GM23338 (cell line): ENCODE measurements around the gene SDHB. TPM values are rescaled to one million over a fixed set of nuclear protein-coding genes. Genes with fewer than 3 reads are reported as not detected.

Experiments used
- ATAC-seq: fragments of 200-7000 bp; cut with Tn5 transposase; 3 replicates; pipeline ENCODE4 v1.9.1; 2020
- DNase-seq: peaks from one replicate; pipeline ENCODE4 v3.0.0-alpha.2; 2015; ENCODE audit warnings: low spot score
- H2AFZ ChIP-seq: fragments of 200-600 bp; sonication (generic); 2 replicates; pipeline ENCODE4 v1.8.0; 2016; ENCODE audit warnings: antibody characterized with exemption, mild to moderate bottlenecking, moderate library complexity
- H3F3A ChIP-seq: fragments of 200-600 bp; sonication (generic); replicated peaks from 2 replicates; pipeline ENCODE4 v1.8.0; 2017; ENCODE audit warnings: antibody characterized with exemption, mixed run types, low read depth
- H3K27ac ChIP-seq: fragments of 200-600 bp; sonication (generic); 2 replicates; pipeline ENCODE4 v1.6.1; 2016; ENCODE audit warnings: low read depth
- H3K27me3 ChIP-seq: fragments of 200-600 bp; sonication (generic); 2 replicates; pipeline ENCODE4 v1.8.0; 2016; ENCODE audit warnings: mild to moderate bottlenecking, mixed run types, moderate library complexity; ENCODE audit not compliant: insufficient read depth
- H3K36me3 ChIP-seq: fragments of 200-600 bp; sonication (generic); 2 replicates; pipeline ENCODE4 v1.8.0; 2016; ENCODE audit warnings: mild to moderate bottlenecking; ENCODE audit not compliant: insufficient read depth
- H3K4me1 ChIP-seq: fragments of 200-600 bp; sonication (generic); 2 replicates; pipeline ENCODE4 v1.8.0; 2016; ENCODE audit warnings: mild to moderate bottlenecking, moderate library complexity; ENCODE audit not compliant: insufficient read depth
- H3K4me2 ChIP-seq: fragments of 200-600 bp; sonication (generic); 2 replicates; pipeline ENCODE4 v1.7.1; 2017; ENCODE audit warnings: mixed run types
- H3K4me3 ChIP-seq: fragments of 200-600 bp; sonication (generic); 2 replicates; pipeline ENCODE4 v1.6.1; 2016; ENCODE audit warnings: mixed run types
- H3K79me2 ChIP-seq: fragments of 200-600 bp; sonication (generic); replicated peaks from 2 replicates; pipeline ENCODE4 v1.8.0; 2017; ENCODE audit warnings: mild to moderate bottlenecking; ENCODE audit not compliant: insufficient read depth
- H3K9me2 ChIP-seq: fragments of 200-600 bp; sonication (generic); 2 replicates; pipeline ENCODE4 v1.8.0; 2017; ENCODE audit not compliant: insufficient read depth
- H4K20me1 ChIP-seq: fragments of 200-600 bp; sonication (generic); replicated peaks from 2 replicates; pipeline ENCODE4 v1.8.0; 2017; ENCODE audit warnings: mild to moderate bottlenecking; ENCODE audit not compliant: insufficient read depth
- H3K27ac Mint-ChIP-seq: 2 replicates; pipeline ENCODE4 v1.8.0; 2020; ENCODE audit warnings: inconsistent platforms, mild to moderate bottlenecking, moderate library complexity, mixed read lengths
- H3K27me3 Mint-ChIP-seq: 3 replicates; pipeline ENCODE4 v1.8.0; 2022; ENCODE audit warnings: low read depth, mild to moderate bottlenecking, moderate library complexity, mixed read lengths, inconsistent platforms; ENCODE audit not compliant: insufficient read depth, poor library complexity
- H3K36me3 Mint-ChIP-seq: 3 replicates; pipeline ENCODE4 v1.8.0; 2021; ENCODE audit warnings: low read depth, mild to moderate bottlenecking, inconsistent platforms, moderate library complexity, mixed read lengths
- H3K4me1 Mint-ChIP-seq: 3 replicates; pipeline ENCODE4 v1.8.0; 2020; ENCODE audit warnings: mild to moderate bottlenecking, inconsistent platforms, mixed read lengths
- H3K4me3 Mint-ChIP-seq: 3 replicates; pipeline ENCODE4 v1.8.0; 2021; ENCODE audit warnings: moderate library complexity, mild to moderate bottlenecking, inconsistent platforms, mixed read lengths
- H3K9me3 Mint-ChIP-seq: 3 replicates; pipeline ENCODE4 v1.8.0; 2020; ENCODE audit warnings: moderate library complexity, mild to moderate bottlenecking, inconsistent platforms, mixed read lengths
- EZH2 ChIP-seq: fragments of 200-600 bp; sonication (generic); IDR thresholded peaks from one replicate; pipeline ENCODE4 v1.8.0; 2017; ENCODE audit warnings: antibody characterized with exemption, mild to moderate bottlenecking, low read depth; ENCODE audit not compliant: unreplicated experiment
- POLR2AphosphoS5 ChIP-seq: IDR thresholded peaks from 2 replicates; pipeline ENCODE4 v1.6.1; 2016; ENCODE audit warnings: antibody characterized with exemption, low read depth
- ZNF331 ChIP-seq: fragments of 250-450 bp; sonication (Bioruptor Pico); IDR thresholded peaks from 2 replicates; pipeline ENCODE4 v1.5.0; 2020; ENCODE audit warnings: low read depth, mild to moderate bottlenecking, moderate library complexity
- polyA plus RNA-seq: library from polyadenylated mRNA; unstranded; fragments of >200 nt; fragmentation: Nextera tagmentation; extraction: Ambion mirVana; gene quantifications from 2 replicates; pipeline ENCODE4 v1.2.1, GENCODE V29; 2016
- total RNA-seq: library from RNA; depleted of rRNA; stranded (reverse); fragments of >200 nt; shearing (Covaris generic); gene quantifications from 2 replicates; pipeline ENCODE4 v1.2.3, GENCODE V29; 2014; rRNA removed
- TF ChIP-seq, protein P1 (sequence below), 2 experiments: fragments of 200-600 bp in 1 of 2; sonication (generic) in 1 of 2; conservative IDR thresholded peaks; 2 replicates each; pipeline versions ENCODE4 v1.5.1 to v1.6.1; 2016 to 2017; ENCODE audit warnings: antibody characterized with exemption in 2 of 2, low read depth in 2 of 2, mild to moderate bottlenecking in 2 of 2, moderate library complexity in 1 of 2

Gene SDHB
- total and polyA plus RNA-seq, 2 experiments from 2014 or later, result 72.8 to 112 TPM

DNA sequence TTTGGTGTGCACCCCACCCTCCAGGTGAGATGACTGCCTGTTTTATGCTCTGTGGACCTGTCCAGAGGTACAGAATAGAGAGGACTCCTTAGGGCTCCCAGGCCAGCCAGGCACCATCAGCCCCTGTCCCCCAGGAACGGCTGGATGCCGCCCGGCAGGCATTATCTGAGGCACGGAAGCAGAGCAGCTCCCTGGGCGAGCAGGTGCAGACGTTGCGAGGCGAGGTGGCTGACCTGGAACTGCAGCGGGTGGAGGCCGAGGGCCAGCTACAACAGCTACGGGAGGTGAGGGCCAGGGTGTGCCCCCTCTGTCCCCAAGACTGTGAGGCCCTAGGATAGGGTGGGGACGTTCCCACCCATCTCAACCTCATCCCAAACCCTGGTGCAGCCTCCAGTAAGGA lies 84.2 kb downstream of the SDHB start:
- no peak for DNase-seq
- Mint-ChIP-seq H3K4me3 (no peak overlapping the region), H3K27me3 (peaks cover 13% of the 10 kb centered on the region), H3K9me3 (no peaks in the 10 kb centered on the region), H3K36me3 (peaks cover 54% of the 10 kb centered on the region), H3K27ac (no peak overlapping the region), H3K4me1 (peaks cover 16% of the 10 kb centered on the region)
- H4K20me1 ChIP-seq, result 0 out of 2 replicates have a peak, but pooled peaks cover 5% of the 10 kb centered on the region
- H3K4me2 ChIP-seq, result no peak overlapping the region
- no peak overlapping the region for H3K4me3 ChIP-seq
- H3F3A ChIP-seq, result peaks cover 10% of the 10 kb centered on the region; the same call in 1 of the 2 replicates
- H3K9me2 ChIP-seq, result no peaks in the 10 kb centered on the region
- TF ChIP-seq ZNF331 (CRISPR knock-in tag), result no peak
- TF ChIP-seq POLR2AphosphoS5, result no peak
- no peaks in the 10 kb centered on the region; the same call in 1 of the 2 replicates for H3K36me3 ChIP-seq
- H3K27ac ChIP-seq, result no peak overlapping the region
- no peaks in the 10 kb centered on the region for H3K79me2 ChIP-seq
- peaks cover 7% of the 10 kb centered on the region; the same call in 1 of the 2 replicates for H3K4me1 ChIP-seq
- H3K27me3 ChIP-seq, result no peaks in the 10 kb centered on the region
- no peak for ATAC-seq
- no peak overlapping the region for H2AFZ ChIP-seq

- H3K4me1 Mint-ChIP-seq, result peaks cover 16% of the 10 kb centered on the region
- H3K9me3 Mint-ChIP-seq, result no peaks in the 10 kb centered on the region
- Histone ChIP-seq H3F3A (peaks cover 11% of the 10 kb centered on the region; the same call in 1 of the 2 replicates), H3K9me2 (no peaks in the 10 kb centered on the region), H3K27me3 (no peaks in the 10 kb centered on the region), H2AFZ (no peak overlapping the region), H3K4me2 (no peak overlapping the region), H3K79me2 (no peaks in the 10 kb centered on the region), H3K4me1 (peaks cover 7% of the 10 kb centered on the region; the same call in 1 of the 2 replicates), H4K20me1 (0 out of 2 replicates have a peak, but pooled peaks cover 8% of the 10 kb centered on the region), H3K27ac (no peak overlapping the region), H3K4me3 (no peak overlapping the region), H3K36me3 (no peaks in the 10 kb centered on the region; the same call in 1 of the 2 replicates)
- peaks cover 13% of the 10 kb centered on the region for H3K27me3 Mint-ChIP-seq
- ATAC-seq (peak; percentile 54), DNase-seq (no peak)
- H3K36me3 Mint-ChIP-seq, result peaks cover 54% of the 10 kb centered on the region
- peak overlapping the region; percentile 31; the same call in 1 of the 2 replicates for H3K27ac Mint-ChIP-seq
- TF ChIP-seq, protein P1, sequence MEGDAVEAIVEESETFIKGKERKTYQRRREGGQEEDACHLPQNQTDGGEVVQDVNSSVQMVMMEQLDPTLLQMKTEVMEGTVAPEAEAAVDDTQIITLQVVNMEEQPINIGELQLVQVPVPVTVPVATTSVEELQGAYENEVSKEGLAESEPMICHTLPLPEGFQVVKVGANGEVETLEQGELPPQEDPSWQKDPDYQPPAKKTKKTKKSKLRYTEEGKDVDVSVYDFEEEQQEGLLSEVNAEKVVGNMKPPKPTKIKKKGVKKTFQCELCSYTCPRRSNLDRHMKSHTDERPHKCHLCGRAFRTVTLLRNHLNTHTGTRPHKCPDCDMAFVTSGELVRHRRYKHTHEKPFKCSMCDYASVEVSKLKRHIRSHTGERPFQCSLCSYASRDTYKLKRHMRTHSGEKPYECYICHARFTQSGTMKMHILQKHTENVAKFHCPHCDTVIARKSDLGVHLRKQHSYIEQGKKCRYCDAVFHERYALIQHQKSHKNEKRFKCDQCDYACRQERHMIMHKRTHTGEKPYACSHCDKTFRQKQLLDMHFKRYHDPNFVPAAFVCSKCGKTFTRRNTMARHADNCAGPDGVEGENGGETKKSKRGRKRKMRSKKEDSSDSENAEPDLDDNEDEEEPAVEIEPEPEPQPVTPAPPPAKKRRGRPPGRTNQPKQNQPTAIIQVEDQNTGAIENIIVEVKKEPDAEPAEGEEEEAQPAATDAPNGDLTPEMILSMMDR (conservative IDR thresholded peaks at IDR 0.05; ENCODE audit: low read depth in 2 of 2), result no peak
- TF ChIP-seq POLR2AphosphoS5, result peak; percentile 39
- TF ChIP-seq ZNF331 (CRISPR knock-in tag), result no peak
- TF ChIP-seq EZH2, result no peak
- no peak overlapping the region for H3K4me3 Mint-ChIP-seq
Observed at GRCh38 chr1:16969057-16969611, 84.7 kb downstream of the SDHB start.

Other genes starting within 250 kb of the SDHB start
- gene RNU1-2, start 158.1 kb downstream of the SDHB start, total RNA-seq, result under 0.01 TPM in 1 of 2 replicates, not detected in the other
- not detected in 2 replicates for gene RNU1-2, start 158.1 kb downstream of the SDHB start, polyA plus RNA-seq
- gene CROCC, start 132.1 kb downstream of the SDHB start, total RNA-seq, result 74.6 and 106 TPM in 2 replicates
- 13.0 and 15.1 TPM in 2 replicates for gene CROCC, start 132.1 kb downstream of the SDHB start, polyA plus RNA-seq
- 107 and 129 TPM in 2 replicates for gene MFAP2, start 73.4 kb downstream of the SDHB start, total RNA-seq
- 255 TPM in 2 replicates for gene MFAP2, start 73.4 kb downstream of the SDHB start, polyA plus RNA-seq
- gene ATP13A2, start 42.1 kb downstream of the SDHB start, total RNA-seq, result 83.3 and 87.7 TPM in 2 replicates
- 30.1 and 31.8 TPM in 2 replicates for gene ATP13A2, start 42.1 kb downstream of the SDHB start, polyA plus RNA-seq
- 3.7 and 4.3 TPM in 2 replicates for gene PADI2, start 65.4 kb upstream of the SDHB start, total RNA-seq
- gene PADI2, start 65.4 kb upstream of the SDHB start, polyA plus RNA-seq, result 1.7 TPM in 2 replicates
- 0.27 and 0.28 TPM in 2 replicates for gene PADI1, start 151.1 kb upstream of the SDHB start, total RNA-seq
- 0.26 TPM in 2 replicates for gene PADI1, start 151.1 kb upstream of the SDHB start, polyA plus RNA-seq
- 0.58 and 0.80 TPM in 2 replicates for gene PADI3, start 195.1 kb upstream of the SDHB start, total RNA-seq
- 0.21 and 0.37 TPM in 2 replicates for gene PADI3, start 195.1 kb upstream of the SDHB start, polyA plus RNA-seq